GM12865 (cell line): ENCODE measurements around the gene TPSD1.

Source experiments
- DNase-seq: peaks from one replicate; pipeline ENCODE4 v3.0.0; 2010; ENCODE audit warnings: low read depth
- H3K4me3 ChIP-seq: 2 replicates; pipeline ENCODE4 v1.5.1; 2011; ENCODE audit warnings: mild to moderate bottlenecking, low read depth, low read length, control low read depth
- TF ChIP-seq, protein P1 (sequence below): IDR thresholded peaks from 2 replicates; pipeline ENCODE4 v1.5.1; 2011; ENCODE audit warnings: low read length, control low read depth, low read depth, inconsistent platforms; ENCODE audit not compliant: insufficient read depth; ENCODE audit errors: missing control alignments

The TPSD1 gene

DNA sequence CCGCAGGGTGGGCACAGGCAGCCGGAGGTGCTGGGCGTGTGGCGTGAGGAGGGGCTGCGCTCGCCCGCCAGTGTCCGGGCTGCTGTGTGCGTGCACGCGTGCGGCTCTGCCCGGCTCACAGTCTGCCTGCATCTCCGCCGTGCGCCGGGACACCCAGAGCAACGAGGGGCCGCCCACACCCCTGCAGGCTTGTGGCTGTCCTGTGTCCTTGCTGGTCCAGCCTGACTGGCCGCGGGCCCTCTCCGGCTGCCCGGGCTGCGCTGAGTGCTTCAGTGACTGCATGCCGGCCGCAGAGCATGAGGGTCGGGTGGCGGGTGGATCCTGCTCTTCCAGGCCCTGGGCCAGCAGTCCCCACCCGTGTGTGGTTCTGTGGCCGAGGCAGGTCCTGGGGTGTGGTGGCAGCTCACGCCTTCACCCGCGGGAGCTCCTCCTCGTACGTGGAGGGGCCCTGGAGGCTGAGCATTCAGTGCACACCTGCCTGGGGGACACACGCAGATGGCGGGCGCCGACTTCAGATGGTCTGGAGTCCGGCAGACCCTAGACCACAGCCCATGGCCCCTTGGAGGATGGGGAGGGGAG, 43.2 kb upstream of the TPSD1 start:
- H3K4me3 ChIP-seq, result no peak overlapping the region
- no peak for DNase-seq
- TF ChIP-seq, protein P1, sequence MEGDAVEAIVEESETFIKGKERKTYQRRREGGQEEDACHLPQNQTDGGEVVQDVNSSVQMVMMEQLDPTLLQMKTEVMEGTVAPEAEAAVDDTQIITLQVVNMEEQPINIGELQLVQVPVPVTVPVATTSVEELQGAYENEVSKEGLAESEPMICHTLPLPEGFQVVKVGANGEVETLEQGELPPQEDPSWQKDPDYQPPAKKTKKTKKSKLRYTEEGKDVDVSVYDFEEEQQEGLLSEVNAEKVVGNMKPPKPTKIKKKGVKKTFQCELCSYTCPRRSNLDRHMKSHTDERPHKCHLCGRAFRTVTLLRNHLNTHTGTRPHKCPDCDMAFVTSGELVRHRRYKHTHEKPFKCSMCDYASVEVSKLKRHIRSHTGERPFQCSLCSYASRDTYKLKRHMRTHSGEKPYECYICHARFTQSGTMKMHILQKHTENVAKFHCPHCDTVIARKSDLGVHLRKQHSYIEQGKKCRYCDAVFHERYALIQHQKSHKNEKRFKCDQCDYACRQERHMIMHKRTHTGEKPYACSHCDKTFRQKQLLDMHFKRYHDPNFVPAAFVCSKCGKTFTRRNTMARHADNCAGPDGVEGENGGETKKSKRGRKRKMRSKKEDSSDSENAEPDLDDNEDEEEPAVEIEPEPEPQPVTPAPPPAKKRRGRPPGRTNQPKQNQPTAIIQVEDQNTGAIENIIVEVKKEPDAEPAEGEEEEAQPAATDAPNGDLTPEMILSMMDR, result no peak

DNA sequence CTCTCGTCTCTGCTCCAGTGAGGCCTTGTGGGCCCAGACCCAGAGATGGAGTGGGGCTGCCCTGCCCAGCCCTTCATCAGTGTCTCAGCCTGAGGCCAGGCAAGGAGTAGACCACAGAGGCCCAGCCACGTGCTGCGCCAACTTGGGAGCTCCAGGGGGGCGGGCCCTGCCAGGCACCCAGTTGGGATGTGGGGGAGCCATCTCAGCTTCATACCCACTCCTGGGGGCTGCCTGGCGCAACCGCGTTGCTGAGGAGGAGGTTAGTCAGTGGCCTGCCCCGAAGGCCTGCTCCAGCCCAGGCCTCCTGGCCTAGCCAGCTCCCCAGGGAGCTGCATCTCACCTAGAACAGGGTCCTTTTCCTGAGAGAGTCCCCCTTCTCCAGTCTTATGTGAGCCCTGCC, 42.6 kb upstream of the TPSD1 start:
- DNase-seq, result no peak
- no peak overlapping the region for H3K4me3 ChIP-seq
- TF ChIP-seq, protein P1, result no peak

DNA sequence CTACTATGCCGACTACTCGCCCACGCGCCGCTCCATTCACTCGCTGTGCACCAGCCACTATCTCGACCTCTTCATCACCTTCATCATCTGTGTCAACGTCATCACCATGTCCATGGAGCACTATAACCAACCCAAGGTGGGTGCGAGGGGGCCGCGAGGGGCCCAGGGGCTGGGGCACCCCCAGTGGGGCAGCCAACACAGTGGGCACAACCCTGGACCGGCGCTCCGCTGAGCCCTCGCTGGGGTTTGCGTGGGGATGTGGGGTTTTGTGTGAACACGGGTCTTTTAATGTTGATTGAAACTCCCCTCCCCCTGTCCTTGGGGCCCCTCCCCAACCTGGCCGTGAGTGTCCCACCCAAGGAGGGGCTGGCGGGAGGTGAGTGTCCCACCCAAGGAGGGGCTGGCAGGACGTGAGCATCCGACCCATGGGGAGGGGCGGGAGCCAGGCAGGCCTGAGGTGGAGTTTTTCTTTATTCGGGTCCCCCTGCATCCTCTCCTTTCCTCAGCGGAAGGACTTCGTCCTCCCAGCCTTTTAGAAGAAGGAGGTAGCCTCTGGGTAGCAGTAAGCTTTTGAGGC, 42.0 kb upstream of the TPSD1 start:
- TF ChIP-seq, protein P1, result no peak
- DNase-seq, result no peak
- no peak overlapping the region for H3K4me3 ChIP-seq

DNA sequence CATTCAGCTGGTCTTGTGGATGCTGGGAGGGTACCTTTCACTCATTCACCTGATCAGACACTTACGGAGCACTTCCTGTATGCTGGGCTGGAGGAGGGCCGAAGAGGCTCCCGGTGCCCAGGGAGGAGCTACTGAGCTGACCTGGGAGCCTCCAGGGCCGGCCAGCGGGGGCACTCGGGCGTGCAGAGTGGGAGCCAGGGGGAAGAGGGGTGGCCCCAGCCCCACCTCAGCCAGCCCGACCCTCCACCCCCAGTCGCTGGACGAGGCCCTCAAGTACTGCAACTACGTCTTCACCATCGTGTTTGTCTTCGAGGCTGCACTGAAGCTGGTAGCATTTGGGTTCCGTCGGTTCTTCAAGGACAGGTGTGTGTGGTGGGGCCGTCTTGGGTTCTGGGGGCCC, 41.1 kb upstream of the TPSD1 start:
- TF ChIP-seq, protein P1, result no peak
- DNase-seq, result no peak

DNA sequence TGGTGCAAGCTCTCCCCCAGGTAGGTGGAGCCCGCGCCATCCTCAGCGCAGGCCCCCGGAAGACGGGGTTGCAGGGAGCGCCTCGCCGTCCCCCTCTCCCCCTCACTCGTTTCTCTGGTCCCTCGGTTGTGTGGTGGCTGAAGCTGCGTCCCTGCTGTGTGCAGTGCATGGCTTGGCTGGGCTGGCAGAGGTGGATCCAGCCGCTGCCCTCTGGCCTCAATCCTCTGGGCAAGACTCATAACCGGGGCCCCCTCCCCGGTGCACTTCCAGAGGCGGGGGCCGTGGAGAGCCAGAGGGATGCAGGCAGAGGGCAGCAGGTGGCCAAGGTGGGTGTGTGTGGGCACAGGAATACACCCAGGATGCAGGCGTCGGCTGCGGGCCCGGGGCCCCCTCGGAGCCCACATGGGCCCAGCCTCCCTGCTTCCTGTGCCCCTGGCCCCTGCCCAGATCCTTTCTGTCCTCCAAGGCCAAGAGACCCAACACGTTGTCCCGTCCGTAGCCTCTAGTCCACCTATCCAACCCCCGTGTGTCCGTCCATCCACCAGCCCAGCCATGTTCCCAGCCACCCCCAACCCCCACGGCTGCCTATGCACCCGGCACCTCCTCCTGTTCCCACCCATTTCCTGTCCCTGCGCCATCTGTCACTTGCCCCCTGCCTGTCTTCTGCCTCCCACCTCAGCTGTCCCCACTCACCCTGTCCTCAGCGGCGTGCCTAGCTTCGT, 40.1 kb upstream of the TPSD1 start:
- H3K4me3 ChIP-seq, result no peak overlapping the region
- TF ChIP-seq, protein P1, result no peak
- DNase-seq, result no peak

More for the DNA sequence above, 41.1 kb upstream of the TPSD1 start:
- no peak overlapping the region for H3K4me3 ChIP-seq

DNA sequence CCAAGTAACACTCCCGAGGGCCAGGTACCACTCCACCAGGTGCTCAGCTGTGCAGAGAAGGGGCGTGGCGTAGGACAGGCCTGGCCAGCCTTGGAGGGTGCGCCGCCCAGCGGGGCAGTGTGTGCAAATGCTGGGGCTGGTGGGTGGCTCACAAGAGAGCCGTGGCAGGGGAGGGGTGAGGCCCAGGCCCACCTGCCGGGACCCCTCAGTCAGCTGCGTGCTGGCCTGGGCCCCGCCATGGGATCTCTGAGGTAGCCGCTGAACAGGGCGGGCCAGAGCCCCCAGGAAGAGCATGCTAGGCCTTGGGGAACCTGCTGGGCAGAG, 39.6 kb upstream of the TPSD1 start:
- no peak overlapping the region for H3K4me3 ChIP-seq
- no peak for DNase-seq
- TF ChIP-seq, protein P1, result no peak
